Measurements from ENCODE around the gene RAB11FIP4.

DNA sequence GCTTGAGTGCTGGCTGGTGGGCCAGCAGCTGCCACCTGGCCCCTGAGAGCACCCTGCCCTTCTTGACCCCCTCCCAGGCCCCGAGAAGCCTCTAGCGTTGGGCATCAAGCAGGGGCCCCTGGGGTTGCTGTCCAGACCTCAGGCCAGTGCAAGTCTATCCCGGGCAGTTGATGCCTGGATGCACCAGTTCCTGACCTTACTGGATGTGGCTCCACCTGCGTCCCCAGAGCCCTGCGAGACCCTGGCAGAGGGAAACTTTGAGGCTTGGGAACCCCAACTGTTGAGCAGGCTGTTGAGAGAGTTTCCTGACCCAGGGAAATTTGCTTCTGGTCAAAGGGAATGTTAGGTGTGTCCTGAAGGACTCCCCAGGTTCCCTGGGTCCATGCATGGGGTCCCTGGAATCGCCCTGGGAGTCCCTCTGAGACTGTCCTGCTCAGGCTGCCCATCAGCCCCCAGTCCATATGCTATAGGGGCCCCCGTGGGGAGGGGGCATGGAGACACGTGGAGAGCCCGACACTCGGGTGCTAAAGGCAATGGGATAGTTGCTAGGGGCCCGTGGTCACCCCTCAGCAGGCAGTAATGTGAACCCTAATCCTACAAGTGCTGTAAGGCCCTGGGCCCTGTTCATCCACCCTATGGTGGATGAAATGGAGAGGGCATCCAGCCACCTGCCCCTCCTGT lies 46.4 kb downstream of the RAB11FIP4 start:
- TF ChIP-seq, protein P1, sequence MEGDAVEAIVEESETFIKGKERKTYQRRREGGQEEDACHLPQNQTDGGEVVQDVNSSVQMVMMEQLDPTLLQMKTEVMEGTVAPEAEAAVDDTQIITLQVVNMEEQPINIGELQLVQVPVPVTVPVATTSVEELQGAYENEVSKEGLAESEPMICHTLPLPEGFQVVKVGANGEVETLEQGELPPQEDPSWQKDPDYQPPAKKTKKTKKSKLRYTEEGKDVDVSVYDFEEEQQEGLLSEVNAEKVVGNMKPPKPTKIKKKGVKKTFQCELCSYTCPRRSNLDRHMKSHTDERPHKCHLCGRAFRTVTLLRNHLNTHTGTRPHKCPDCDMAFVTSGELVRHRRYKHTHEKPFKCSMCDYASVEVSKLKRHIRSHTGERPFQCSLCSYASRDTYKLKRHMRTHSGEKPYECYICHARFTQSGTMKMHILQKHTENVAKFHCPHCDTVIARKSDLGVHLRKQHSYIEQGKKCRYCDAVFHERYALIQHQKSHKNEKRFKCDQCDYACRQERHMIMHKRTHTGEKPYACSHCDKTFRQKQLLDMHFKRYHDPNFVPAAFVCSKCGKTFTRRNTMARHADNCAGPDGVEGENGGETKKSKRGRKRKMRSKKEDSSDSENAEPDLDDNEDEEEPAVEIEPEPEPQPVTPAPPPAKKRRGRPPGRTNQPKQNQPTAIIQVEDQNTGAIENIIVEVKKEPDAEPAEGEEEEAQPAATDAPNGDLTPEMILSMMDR (IDR thresholded peaks at IDR 0.05), result no peak
- no peak for TF ChIP-seq EZH2 (IDR thresholded peaks at IDR 0.05; ENCODE audit: borderline replicate concordance, insufficient read depth, low read depth, low read length, poor library complexity, severe bottlenecking)
